Measurements from ENCODE around the gene NEUROG3. TPM values are rescaled to one million over a fixed set of nuclear protein-coding genes. Genes with fewer than 3 reads are reported as not detected.
A peak's percentile ranks its signal among the peaks of the same experiment; 100 is the strongest.

The NEUROG3 gene
- total and polyA plus RNA-seq, 2 of the 8 experiments (the other 6 are each of a cell fraction or from before 2014, with no cell fraction given) = 0.45 TPM; not detected in 1

DNA sequence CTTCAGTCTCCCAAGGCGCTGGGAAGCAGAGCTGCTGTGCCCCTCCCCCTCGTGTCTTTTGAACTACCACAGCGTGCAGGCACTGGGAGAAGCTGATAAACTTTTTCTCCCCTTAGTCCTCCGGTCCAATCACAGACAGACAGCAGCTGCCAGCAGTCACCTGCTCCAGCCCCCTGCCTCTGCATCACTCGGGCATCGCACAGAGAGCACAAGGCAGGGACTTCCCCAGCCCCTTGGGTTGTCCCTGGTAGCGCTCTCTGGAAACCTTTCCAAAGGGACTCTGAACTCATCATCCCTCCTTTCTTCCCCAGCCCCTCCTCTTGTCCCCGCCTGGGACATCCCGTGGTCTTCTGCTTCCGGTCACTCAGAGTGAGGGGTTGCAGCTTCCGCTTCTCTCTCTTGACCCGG, 1.4 kb upstream of the NEUROG3 start:
- Histone ChIP-seq H3K36me3 (ENCODE audit: control insufficient read depth in 2 of 4, insufficient read depth in 4 of 4, low read length in 3 of 4) (no peaks in the 10 kb centered on the region), H3K9ac (replicated peaks in 1 of 4; ENCODE audit: extremely low read depth in 1 of 4, low read depth in 3 of 4, low read length in 3 of 4) (no peak overlapping the region), H2BK5ac (ENCODE audit: low read depth, low read length) (peak overlapping the region; percentile 35; the same call in 1 of the 2 replicates), H3K23ac (ENCODE audit: insufficient read length) (no peak overlapping the region), H2BK20ac (ENCODE audit: low read length) (no peak overlapping the region), H2AK5ac (ENCODE audit: low read depth, low read length) (no peak overlapping the region), H3K18ac (ENCODE audit: extremely low read depth, low read length) (peak overlapping the region; percentile 62), H3K4me1 (replicated peaks in 1 of 4; ENCODE audit: control insufficient read depth in 3 of 4, insufficient read depth in 4 of 4, low read length in 3 of 4) (peaks cover 22 to 79% (median 53%) of the 10 kb centered on the region in 4 experiments), H3K14ac (ENCODE audit: insufficient read length) (no peak overlapping the region), H3K79me2 (ENCODE audit: control insufficient read depth in 1 of 2, insufficient read depth in 2 of 2, low read length in 2 of 2) (no peaks in the 10 kb centered on the region), H2BK120ac (replicated peaks; ENCODE audit: low read depth, low read length) (no peak overlapping the region), H4K8ac (ENCODE audit: extremely low read depth, insufficient read depth, low read length) (no peak overlapping the region; the same call in 1 of the 2 replicates), H2BK15ac (ENCODE audit: low read length) (peak overlapping the region; percentile 72; the same call in 1 of the 2 replicates), H4K91ac (replicated peaks; ENCODE audit: insufficient read length, low read length) (no peak overlapping the region), H2AFZ (ENCODE audit: low read length) (no peak overlapping the region), H3K27me3 (replicated peaks in 1 of 4; ENCODE audit: control insufficient read depth in 3 of 4, extremely low read depth in 1 of 4, insufficient read depth in 3 of 4, low read length in 3 of 4) (peaks cover 84 to 100% (median 100%) of the 10 kb centered on the region in 4 experiments), H3K4ac (replicated peaks; ENCODE audit: insufficient read length, low read depth, low read length) (no peak overlapping the region), H2BK12ac (ENCODE audit: low read depth, low read length) (no peak overlapping the region), H4K20me1 (replicated peaks in 1 of 2; ENCODE audit: control insufficient read depth in 1 of 2, insufficient read depth in 2 of 2, low read length in 2 of 2) (peaks cover 5 to 10% of the 10 kb centered on the region in 2 experiments), H3K27ac (ENCODE audit: low read depth, low read length) (no peak overlapping the region), H3K56ac (replicated peaks; ENCODE audit: insufficient read length, low read depth, low read length) (no peak overlapping the region), H4K5ac (ENCODE audit: insufficient read length, low read depth, low read length) (no peak overlapping the region), H3K4me3 (ENCODE audit: extremely low read depth in 1 of 4, insufficient read depth in 2 of 4, low read depth in 3 of 4, low read length in 4 of 4) (peak overlapping the region; percentile 26 to 61 (median 39); a peak in 7 of 8 replicates), H3K23me2 (ENCODE audit: low read depth, low read length) (peaks cover 28% of the 10 kb centered on the region; the same call in 1 of the 2 replicates), H3K79me1 (ENCODE audit: low read depth, low read length) (no peaks in the 10 kb centered on the region), H3K4me2 (ENCODE audit: insufficient read depth in 1 of 2, low read depth in 2 of 2, low read length in 2 of 2) (peak overlapping the region; percentile 95 to 96), H3K9me3 (ENCODE audit: insufficient read depth in 2 of 2, low read depth in 1 of 2, low read length in 1 of 2) (no peaks in the 10 kb centered on the region)
- DNase-seq (ENCODE audit: low read depth in 1 of 2, low spot score in 2 of 2) (peak in 1 of 2 experiments; percentile 77), FAIRE-seq (peak; percentile 82)
- ChIA-PET CTCF (ENCODE audit: partially characterized antibody) (interaction anchor here (0.6 to 47.4 kb wide), 11 partner anchors 10 to 159 kb away, joined by 3 to 578 read pairs (median 4); no protein-coding TSS in a partner anchor), POLR2A (ENCODE audit: partially characterized antibody) (interaction anchor here (0.7 to 1.1 kb wide), 3 partner anchors 52 to 61 kb away, joined by 3 to 4 read pairs (median 3); no protein-coding TSS in a partner anchor)
- 1% methylated on average over 12 of the region's 12 CpGs; no CpG with 5 or more reads in 1 of the 2 experiments for WGBS, 2 experiments (ENCODE audit: extremely low coverage in 1 of 2, insufficient coverage in 1 of 2, insufficient read length in 1 of 2, insufficient replicate concordance in 2 of 2, low coverage in 1 of 2, low lambda C conversion rate in 2 of 2, missing lambda C conversion rate in 1 of 2)
- TF ChIP-seq EZH2 (IDR thresholded peaks at IDR 0.05; ENCODE audit: low read depth, low read length, severe bottlenecking) (no peak), TBP (IDR thresholded peaks at IDR 0.05; ENCODE audit: low read depth, low read length) (0 out of 2 replicates have a peak, but pooled peaks have one; percentile 26), KDM4A (IDR thresholded peaks at IDR 0.05; ENCODE audit: low read depth, low read length, severe bottlenecking) (peak; percentile 40), FOSL1 (IDR thresholded peaks at IDR 0.05; ENCODE audit: insufficient read depth, low read depth, low read length) (no peak), CHD2 (IDR thresholded peaks at IDR 0.05; ENCODE audit: low read length) (no peak), JUND (IDR thresholded peaks at IDR 0.05; ENCODE audit: low read length) (no peak), SUZ12 (IDR thresholded peaks at IDR 0.05; ENCODE audit: low read length) (no peak), KDM5A (IDR thresholded peaks at IDR 0.05; ENCODE audit: low read length) (no peak), ZNF274 (IDR thresholded peaks at IDR 0.05; ENCODE audit: borderline replicate concordance, extremely low read depth, low read length) (no peak), SP2 (IDR thresholded peaks at IDR 0.05; ENCODE audit: low read length) (no peak), HDAC6 (IDR thresholded peaks at IDR 0.05; ENCODE audit: low read depth, low read length) (no peak), ASH2L (IDR thresholded peaks at IDR 0.05; ENCODE audit: low read length) (peak; percentile 65), RXRA (IDR thresholded peaks at IDR 0.05; ENCODE audit: insufficient read depth, low read depth, low read length) (no peak)
- TF ChIP-seq, protein P1, sequence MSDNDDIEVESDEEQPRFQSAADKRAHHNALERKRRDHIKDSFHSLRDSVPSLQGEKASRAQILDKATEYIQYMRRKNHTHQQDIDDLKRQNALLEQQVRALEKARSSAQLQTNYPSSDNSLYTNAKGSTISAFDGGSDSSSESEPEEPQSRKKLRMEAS (IDR thresholded peaks at IDR 0.05) = peak; percentile 19; the same call in 1 of the 2 replicates
